IPS-20b (cell line): Measurements from ENCODE around the gene RSPH6A.

ENCODE experiments used
- H3K27ac ChIP-seq: one replicate; pipeline ENCODE4 v1.5.1; 2013; ENCODE audit warnings: low read length
- H3K27me3 ChIP-seq: 2 replicates; pipeline ENCODE4 v1.6.1; 2013; ENCODE audit warnings: mild to moderate bottlenecking, low read length, inconsistent platforms; ENCODE audit not compliant: insufficient read depth
- H3K36me3 ChIP-seq: 2 replicates; pipeline ENCODE4 v1.6.1; 2013; ENCODE audit warnings: low read depth, mild to moderate bottlenecking, inconsistent platforms, low read length, moderate library complexity; ENCODE audit not compliant: insufficient read depth
- H3K4me1 ChIP-seq: 2 replicates; pipeline ENCODE4 v1.6.1; 2013; ENCODE audit warnings: mild to moderate bottlenecking, control low read depth, inconsistent platforms, low read length, moderate library complexity; ENCODE audit not compliant: insufficient read depth
- H3K4me3 ChIP-seq: 2 replicates; pipeline ENCODE4 v1.5.1; 2013; ENCODE audit warnings: mild to moderate bottlenecking, low read length, inconsistent platforms
- H3K9ac ChIP-seq: 2 replicates; pipeline ENCODE4 v1.6.1; 2013; ENCODE audit warnings: low read depth, mild to moderate bottlenecking, inconsistent platforms, low read length, moderate library complexity
- H3K9me3 ChIP-seq: 2 replicates; pipeline ENCODE4 v1.6.1; 2013; ENCODE audit warnings: mild to moderate bottlenecking, low read depth, low read length, inconsistent platforms; ENCODE audit not compliant: insufficient read depth

RSPH6A gene

GRCh38 chr19:45773384-45773783, 41.7 kb downstream of the RSPH6A start:
- H3K4me1 ChIP-seq = no peaks in the 10 kb centered on the region
- H3K27me3 ChIP-seq = no peaks in the 10 kb centered on the region
- no peak overlapping the region for H3K9ac ChIP-seq
- peaks cover 25% of the 10 kb centered on the region for H3K36me3 ChIP-seq
- no peaks in the 10 kb centered on the region for H3K9me3 ChIP-seq
- no peak overlapping the region for H3K4me3 ChIP-seq
- H3K27ac ChIP-seq = no peak overlapping the region

GRCh38 chr19:45772912-45773311, 42.2 kb downstream of the RSPH6A start:
- Histone ChIP-seq H3K27me3 (no peaks in the 10 kb centered on the region), H3K4me1 (no peaks in the 10 kb centered on the region), H3K9ac (no peak overlapping the region), H3K27ac (no peak overlapping the region), H3K36me3 (peaks cover 22% of the 10 kb centered on the region), H3K9me3 (no peaks in the 10 kb centered on the region), H3K4me3 (no peak overlapping the region)

- Histone ChIP-seq H3K4me3 (no peak overlapping the region), H3K9ac (no peak overlapping the region), H3K9me3 (no peaks in the 10 kb centered on the region), H3K27ac (no peak overlapping the region), H3K27me3 (no peaks in the 10 kb centered on the region), H3K4me1 (no peaks in the 10 kb centered on the region), H3K36me3 (peaks cover 16% of the 10 kb centered on the region)
Observed at GRCh38 chr19:45772130-45772840, 42.8 kb downstream of the RSPH6A start.

- peak overlapping the region; percentile 56; the same call in 1 of the 2 replicates for H3K4me3 ChIP-seq
- H3K27me3 ChIP-seq = no peaks in the 10 kb centered on the region
- H3K4me1 ChIP-seq = peaks cover 4% of the 10 kb centered on the region; the same call in 1 of the 2 replicates
- no peaks in the 10 kb centered on the region for H3K9me3 ChIP-seq
- H3K27ac ChIP-seq = no peak overlapping the region
- H3K36me3 ChIP-seq = peaks cover 7% of the 10 kb centered on the region
- peak overlapping the region; percentile 55; the same call in 1 of the 2 replicates for H3K9ac ChIP-seq
Observed at GRCh38 chr19:45771311-45771933, 43.7 kb downstream of the RSPH6A start.

GRCh38 chr19:45770192-45771101, 44.7 kb downstream of the RSPH6A start:
- Histone ChIP-seq H3K36me3 (peaks cover 7% of the 10 kb centered on the region), H3K27me3 (no peaks in the 10 kb centered on the region), H3K27ac (peak overlapping the region; percentile 17), H3K4me3 (peak overlapping the region; percentile 93), H3K9me3 (no peaks in the 10 kb centered on the region), H3K4me1 (peaks cover 4% of the 10 kb centered on the region; the same call in 1 of the 2 replicates), H3K9ac (peak overlapping the region; percentile 93; the same call in 1 of the 2 replicates)

- H3K9ac ChIP-seq = peak overlapping the region; percentile 93
- H3K36me3 ChIP-seq = peaks cover 7% of the 10 kb centered on the region
- H3K4me1 ChIP-seq = peaks cover 9% of the 10 kb centered on the region; the same call in 1 of the 2 replicates
- H3K27me3 ChIP-seq = no peaks in the 10 kb centered on the region
- H3K9me3 ChIP-seq = no peaks in the 10 kb centered on the region
- H3K27ac ChIP-seq = peak overlapping the region; percentile 90
- peak overlapping the region; percentile 93 for H3K4me3 ChIP-seq
Observed at GRCh38 chr19:45769821-45770191, 45.3 kb downstream of the RSPH6A start.

GRCh38 chr19:45768984-45769782, 45.9 kb downstream of the RSPH6A start, which contains the start of gene SIX5:
TSS of gene SIX5 (minus strand) at chr19:45769252. CDS start at chr19:45768844, 408 bp downstream.
- peak within 1 kb of the TSS; percentile 100 for H3K9ac ChIP-seq

GRCh38 chr19:45768655-45768983, 46.5 kb downstream of the RSPH6A start:
- Histone ChIP-seq H3K4me3 (peak overlapping the region; percentile 96), H3K27ac (peak overlapping the region; percentile 98), H3K27me3 (no peaks in the 10 kb centered on the region; the same call in 1 of the 2 replicates), H3K9me3 (no peaks in the 10 kb centered on the region), H3K36me3 (peaks cover 7% of the 10 kb centered on the region; the same call in 1 of the 2 replicates), H3K9ac (peak overlapping the region; percentile 100), H3K4me1 (peaks cover 16% of the 10 kb centered on the region; the same call in 1 of the 2 replicates)

More at GRCh38 chr19:45768984-45769782, 45.9 kb downstream of the RSPH6A start, which contains the start of gene SIX5:
- Histone ChIP-seq H3K4me1 (peaks cover 15% of the 10 kb centered on the region; the same call in 1 of the 2 replicates), H3K36me3 (peaks cover 7% of the 10 kb centered on the region; the same call in 1 of the 2 replicates), H3K9me3 (no peaks in the 10 kb centered on the region), H3K27me3 (no peaks in the 10 kb centered on the region; the same call in 1 of the 2 replicates), H3K4me3 (peak within 1 kb of the TSS; percentile 96), H3K27ac (peak within 1 kb of the TSS; percentile 98)

- no peak overlapping the region for H3K27ac ChIP-seq
- no peaks in the 10 kb centered on the region for H3K9me3 ChIP-seq
- H3K27me3 ChIP-seq = no peaks in the 10 kb centered on the region; the same call in 1 of the 2 replicates
- H3K36me3 ChIP-seq = 0 out of 2 replicates have a peak, but pooled peaks cover 1% of the 10 kb centered on the region
- H3K4me1 ChIP-seq = peaks cover 16% of the 10 kb centered on the region; the same call in 1 of the 2 replicates
- H3K4me3 ChIP-seq = peak overlapping the region; percentile 96
- H3K9ac ChIP-seq = peak overlapping the region; percentile 100; the same call in 1 of the 2 replicates
Observed at GRCh38 chr19:45767881-45768654, 47.0 kb downstream of the RSPH6A start.

GRCh38 chr19:45767410-45767880, 47.7 kb downstream of the RSPH6A start:
- H3K27me3 ChIP-seq = no peaks in the 10 kb centered on the region; the same call in 1 of the 2 replicates
- no peaks in the 10 kb centered on the region for H3K9me3 ChIP-seq
- peak overlapping the region; percentile 100; the same call in 1 of the 2 replicates for H3K9ac ChIP-seq
- no peaks in the 10 kb centered on the region for H3K36me3 ChIP-seq
- peak overlapping the region; percentile 96 for H3K4me3 ChIP-seq
- peaks cover 16% of the 10 kb centered on the region; the same call in 1 of the 2 replicates for H3K4me1 ChIP-seq
- H3K27ac ChIP-seq = no peak overlapping the region
